HG03039 (cell line): ENCODE results near the gene FGF18.

ENCODE experiments used
- ATAC-seq: cut with Tn5 transposase; IDR thresholded peaks from one replicate; pipeline ENCODE4 v1.9.1; 2021; ENCODE audit warnings: mild to moderate bottlenecking, moderate library complexity; ENCODE audit not compliant: unreplicated experiment

The FGF18 gene

DNA sequence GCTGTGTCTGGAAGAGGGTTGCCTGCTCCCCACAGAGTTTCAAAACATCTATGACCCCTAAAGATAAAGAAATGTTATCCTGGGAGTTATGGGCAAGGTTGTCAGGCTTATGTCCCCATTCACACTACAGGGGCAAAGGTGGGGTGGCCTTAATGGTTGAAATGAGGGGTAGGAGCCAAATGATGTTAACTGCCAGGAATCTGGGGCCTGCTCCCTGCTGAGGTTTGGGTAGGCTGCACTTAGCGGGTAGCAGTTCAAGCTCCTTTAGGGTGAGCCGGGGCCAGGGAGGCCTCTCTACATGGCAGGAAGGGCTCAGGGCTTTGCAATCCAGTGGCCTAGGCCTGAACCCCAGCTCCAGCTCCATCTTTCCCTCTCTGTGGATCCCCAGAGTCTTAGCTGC lies 3.0 kb downstream of the FGF18 start:
- no peak for ATAC-seq

DNA sequence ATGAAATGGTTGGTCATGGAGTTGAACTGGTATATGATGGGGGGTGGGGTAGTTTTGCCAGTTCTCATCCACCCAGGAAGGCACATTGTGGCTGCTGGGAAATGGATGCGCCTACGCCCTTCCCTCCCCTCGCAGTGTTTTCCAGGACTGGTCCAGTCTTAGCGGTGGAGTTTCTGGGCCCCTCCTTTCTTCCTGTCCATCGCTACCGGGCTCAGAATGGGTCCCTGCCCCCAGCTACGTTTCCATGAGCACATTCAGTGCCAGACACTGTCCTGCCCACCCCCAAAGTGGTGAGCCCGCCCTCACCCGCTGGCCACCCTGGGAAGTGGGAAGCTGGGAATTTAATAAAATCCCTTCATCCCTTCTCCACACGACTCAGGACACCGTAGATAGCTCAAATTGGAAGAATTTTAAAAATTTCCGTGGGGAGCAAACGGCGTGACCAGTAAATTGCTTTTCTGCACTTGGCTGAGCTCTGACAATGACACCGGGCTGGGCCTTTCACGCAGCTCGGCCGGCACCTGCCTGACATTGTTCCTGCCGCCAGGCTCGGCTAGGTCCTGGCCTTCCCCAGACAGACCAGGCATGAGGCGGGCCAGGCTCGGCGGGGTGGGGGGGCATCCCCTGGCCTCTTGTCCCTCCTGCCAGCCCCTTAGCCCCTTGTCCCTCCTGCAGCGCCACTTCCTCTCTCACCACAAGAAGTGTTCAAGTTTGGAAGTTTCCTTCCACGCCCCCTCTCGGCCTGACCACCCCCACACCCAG lies 3.6 kb downstream of the FGF18 start:
- no peak for ATAC-seq

DNA sequence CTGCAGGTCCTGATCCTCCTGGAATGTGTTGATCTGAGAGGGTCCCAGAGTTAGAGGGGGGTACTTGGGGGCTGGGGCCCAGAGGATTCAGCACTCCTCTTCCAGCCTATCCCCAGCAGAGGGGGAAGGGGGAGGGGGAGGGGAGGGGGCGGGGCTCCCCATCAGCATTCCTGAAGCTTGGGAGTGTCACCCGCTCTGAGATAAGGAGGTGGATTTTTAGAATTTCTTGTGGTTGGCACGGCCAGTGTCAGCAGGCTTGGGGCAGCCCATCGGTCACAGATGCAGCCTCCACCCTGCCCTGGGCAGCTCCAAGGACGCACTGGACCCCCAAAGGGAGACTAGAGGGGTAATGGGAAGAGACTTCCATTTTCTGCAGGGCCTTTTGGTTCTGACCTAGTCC lies 5.3 kb downstream of the FGF18 start:
- no peak for ATAC-seq

DNA sequence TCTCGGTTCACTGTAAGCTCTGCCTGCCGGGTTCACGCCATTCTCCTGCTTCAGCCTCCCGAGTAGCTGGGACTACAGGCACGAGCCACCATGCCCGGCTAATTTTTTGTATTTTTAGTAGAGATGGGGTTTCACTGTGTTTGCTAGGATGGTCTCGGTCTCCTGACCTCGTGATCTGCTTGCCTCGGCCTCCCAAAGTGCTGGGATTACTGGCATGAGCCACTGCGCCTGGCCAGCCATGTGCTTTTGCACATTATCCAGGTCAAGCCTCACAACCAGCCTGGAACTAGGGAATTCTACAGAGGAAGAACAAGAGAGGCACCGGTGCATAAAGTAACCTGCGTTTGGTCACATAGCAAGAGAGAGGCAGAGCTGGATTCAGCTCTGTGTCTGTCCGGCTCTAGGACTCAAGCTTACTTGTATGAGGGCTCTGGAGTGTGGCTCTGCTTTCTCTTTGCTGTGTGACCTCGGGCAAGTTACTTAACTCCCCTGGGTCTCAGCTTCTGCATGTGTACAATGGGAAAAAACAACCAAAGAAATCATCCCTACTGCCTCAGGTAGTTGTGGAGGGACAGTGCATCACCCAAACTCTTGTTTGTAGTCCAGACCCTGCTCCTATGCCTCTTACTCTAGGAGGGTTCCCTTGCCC lies 6.3 kb downstream of the FGF18 start:
- no peak for ATAC-seq

DNA sequence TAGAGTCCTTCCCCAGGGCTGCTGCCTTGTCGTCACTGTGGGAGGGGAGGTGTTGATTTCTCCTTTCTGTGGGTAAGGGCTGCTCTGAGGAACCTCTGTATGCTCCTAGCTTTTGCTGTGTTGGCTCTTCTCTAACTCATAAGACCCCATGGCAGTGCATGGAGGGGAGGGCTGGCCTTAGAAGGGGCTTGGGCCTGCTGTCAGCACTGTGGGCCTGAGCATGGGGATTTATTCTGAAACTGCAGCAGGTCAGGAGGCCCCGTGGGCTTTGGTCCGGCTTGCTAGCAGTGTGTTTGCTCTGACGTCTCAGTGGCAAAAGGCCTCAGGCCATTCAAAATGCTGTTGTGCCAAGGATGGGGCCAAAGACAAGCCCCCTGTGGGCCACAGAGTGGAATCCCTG lies 6.8 kb downstream of the FGF18 start:
- no peak for ATAC-seq

DNA sequence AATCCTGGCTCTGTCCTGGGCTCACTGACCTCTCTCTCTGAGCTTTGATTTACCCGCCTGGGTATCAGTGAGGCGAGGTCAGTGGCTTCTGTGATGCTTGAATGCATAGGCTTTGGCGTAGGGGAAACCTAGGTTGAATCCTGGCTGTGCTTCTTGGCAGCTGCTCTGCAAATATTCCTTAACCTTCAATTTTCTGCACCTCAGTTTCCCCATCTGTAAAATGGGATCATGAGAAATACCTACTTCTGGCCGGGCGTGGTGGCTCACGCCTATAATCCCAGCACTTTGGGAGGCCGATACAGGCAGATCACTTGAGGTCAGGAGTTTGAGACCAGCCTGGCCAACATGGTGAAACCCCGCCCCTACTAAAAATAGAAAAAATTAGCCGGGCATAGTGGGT lies 7.2 kb downstream of the FGF18 start:
- ATAC-seq: no peak

DNA sequence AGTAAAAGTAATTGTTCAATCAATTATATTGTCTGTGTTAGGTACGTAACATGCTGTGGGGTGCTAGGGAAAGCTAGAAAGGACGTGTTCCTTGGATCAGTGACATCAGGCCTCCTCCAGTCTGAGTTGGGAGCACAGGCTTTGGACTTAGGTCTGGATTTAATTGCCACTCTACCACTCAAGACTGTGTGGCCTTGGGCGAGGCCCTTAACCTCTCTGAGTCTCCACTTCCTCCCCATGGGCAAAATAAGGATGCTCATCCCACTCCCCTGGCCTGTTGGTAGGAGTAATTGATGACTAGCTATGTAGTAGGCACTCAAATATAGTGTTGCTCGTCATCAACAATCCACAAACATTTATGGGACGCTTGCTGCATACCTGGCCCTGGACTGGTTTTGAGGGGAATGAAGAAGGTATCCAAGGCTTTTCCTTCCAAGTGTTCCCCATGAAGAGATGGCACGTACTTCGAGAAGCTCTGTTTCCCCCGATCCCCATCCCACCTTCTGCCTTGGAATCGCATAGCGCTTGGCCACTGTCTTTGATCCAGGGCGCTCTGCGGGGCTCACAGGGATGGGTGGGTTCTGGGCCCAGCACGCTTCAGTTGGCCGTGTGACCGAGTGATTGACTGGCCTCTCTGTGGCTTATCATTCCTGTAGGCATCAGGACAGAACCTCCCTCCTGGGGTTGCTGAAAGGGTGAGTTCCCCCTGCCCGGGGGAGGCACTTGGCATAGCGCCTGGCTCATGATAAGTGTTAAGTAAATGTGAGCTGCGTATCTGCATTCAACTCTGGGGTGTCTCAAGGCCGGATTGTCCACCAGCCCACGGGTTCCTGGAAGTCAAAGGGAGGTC lies 8.1 kb downstream of the FGF18 start:
- ATAC-seq: no peak

DNA sequence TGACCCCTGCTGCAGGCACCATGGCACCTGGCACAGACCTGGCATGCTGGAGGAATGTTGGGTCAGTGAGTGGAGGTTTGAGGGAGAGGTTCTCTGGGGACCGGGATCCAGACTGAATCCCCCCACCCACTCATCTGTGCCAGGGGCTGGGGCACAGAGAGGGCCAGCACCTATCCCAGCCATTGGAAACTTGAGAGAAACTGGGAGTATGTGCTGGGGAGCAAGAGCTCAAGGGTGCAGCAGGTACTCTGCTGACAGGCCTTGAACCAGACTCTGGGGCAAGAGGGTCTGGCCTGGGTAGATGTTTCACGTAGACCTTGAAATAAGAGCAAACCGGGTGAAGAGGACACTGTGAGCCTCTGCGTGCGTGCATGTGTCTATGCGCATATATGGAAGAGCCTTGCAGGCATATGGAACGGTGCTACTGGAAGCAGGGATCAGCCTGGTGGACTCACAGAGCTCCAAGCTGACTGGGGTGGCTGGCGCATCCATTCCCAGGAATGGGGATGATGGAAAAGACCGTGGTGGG lies 8.8 kb downstream of the FGF18 start:
- no peak for ATAC-seq

DNA sequence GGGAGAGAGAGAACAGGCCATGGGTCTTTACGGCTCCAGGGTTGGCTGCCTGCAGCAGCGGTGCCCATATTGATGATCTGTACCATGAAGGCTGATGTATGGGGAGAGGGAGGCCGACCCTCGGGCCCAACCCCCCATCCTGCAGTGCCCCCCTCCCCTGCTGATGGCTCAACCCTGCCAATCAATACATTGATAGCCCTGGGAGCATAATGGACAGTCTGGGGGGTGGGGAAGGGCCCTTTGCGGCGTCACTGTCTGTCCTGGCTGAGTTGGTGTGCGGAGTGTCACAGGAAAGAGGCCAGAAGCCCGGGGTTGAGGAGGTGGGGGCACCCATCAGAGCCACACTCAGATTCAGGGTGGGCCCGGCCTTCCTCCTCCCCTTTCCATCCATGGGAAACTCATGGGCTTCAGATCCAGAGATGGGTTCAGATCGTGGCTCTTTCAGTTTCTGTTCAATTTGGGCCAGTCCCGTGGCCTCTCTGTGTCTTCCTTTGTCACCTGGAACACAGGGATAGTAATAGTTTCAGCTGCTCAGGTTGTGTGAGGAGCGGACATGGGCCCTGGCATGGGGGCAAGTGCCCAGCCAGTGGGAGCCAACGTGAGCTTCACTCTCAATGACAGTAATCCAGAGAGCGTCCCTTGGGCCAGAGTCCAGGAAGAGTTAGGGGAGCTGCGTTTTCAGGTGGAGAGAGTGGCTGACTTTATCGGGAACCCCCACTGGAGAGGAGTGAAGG lies 9.5 kb downstream of the FGF18 start:
- no peak for ATAC-seq

DNA sequence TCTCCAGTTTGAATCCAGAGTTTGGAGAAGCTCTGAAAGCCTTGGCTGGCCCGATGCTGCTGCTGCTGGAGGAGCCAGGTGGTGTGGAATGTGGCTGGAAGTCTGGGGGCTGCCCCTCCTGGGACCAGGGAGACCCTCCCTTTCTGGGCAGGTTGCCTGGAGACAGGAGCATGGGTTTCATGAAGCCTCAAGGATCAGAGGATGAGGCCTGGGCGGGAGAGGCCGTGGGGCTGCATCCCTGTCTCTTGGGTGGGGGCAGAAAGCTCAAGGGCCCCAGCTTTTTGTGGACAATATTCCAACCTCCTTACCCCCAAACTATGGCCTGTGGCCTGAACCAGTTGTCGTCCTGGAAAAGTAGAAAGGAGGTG lies 10.1 kb downstream of the FGF18 start:
- no peak for ATAC-seq

DNA sequence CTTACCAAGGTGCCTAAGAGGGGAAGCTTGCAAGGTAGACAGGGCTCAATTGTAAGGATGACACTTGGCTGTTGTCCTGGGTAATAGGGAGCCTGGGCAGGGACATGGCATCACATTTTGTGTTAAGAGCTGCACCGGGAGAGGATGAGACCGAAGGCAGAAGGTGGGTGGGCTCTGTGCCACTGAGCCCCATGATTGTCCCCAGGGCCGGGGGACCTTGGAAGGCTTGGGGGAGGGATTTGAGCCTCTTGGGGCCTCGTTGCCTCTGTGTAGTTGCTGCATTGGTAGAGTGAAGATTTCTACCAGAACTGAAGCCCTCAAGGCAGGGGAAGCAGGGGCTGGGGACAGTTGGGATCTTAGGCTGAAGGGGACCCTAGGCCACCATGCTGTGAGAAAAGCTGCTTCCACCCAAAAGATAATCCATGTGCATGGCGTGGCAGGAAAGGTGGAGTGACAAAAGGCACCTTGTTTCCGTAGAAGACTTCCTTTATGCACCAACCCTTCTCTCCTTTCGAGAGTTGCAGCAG lies 11.9 kb downstream of the FGF18 start:
- no peak for ATAC-seq

DNA sequence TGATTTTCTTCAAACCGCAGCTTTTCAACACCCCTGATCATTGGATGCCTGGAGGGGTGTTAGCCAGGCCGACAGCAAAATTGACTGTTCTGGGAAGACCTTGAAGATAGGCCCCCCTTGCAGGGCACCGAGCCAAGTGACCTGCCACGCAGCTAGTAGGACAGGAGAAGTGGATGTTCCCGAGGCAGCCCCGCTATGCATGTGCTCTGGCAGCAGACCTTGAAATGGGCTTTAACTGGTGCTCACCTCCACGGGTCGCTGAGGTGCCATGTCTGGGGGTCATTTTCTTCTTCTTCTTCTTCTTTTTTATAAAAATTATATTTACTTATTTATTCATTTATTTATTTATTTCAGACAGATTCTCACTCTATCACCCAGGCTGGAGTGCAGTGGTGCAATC lies 12.6 kb downstream of the FGF18 start:
- no peak for ATAC-seq

DNA sequence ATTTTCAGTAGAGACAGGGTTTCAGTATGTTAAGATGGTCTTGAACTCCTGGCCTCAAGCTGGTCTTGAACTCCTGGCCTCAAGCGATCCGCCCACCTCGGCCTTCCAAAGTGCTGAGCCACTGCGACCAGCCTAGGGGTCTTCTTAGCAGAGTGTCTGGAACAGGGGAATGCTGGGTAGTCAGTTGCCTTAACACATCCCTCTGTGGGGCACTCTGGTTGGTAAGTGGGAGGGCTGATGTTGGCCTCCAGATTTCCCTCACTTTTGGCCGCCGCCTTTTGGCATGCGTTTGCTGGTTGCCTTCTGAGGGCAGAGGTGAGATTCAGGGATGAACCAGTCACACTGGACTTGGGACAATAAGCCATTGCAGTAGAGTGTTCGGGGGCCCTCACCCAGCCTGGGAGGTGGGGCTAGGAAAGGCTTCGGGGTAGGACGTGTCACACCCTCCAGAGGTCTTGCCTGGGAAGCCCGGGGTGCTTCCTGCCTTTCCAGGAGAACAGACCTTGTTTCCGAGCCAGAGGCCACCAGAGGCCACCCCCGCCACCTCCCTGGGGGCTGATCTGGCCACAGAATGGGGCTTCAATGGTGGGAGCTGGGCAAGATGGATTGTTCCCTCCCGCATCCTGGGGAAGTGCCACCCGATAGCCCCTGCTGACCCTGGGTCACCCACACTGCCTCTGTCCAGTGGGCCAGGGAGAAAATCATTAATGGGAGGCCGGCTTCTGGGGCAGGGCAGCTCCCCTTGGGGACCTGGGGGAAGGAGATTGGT lies 13.3 kb downstream of the FGF18 start:
- ATAC-seq: no peak

DNA sequence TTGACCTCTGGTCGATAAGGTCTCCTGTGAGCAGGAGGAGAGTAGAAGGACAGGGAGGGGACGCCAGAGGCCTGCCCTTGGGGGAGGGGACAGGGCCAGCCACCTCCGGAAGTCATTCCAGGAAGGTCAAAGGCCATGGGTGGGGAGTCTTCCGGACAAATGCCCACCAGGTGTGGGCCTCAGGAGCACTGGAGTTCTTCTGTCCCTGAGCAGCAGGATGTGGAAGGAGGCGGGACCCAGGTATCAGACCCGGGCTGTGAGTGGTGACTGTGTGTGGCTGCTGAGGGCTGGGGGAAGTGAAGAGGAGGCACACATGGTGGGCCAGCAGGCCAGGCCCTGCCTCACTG lies 13.9 kb downstream of the FGF18 start:
- ATAC-seq: no peak

DNA sequence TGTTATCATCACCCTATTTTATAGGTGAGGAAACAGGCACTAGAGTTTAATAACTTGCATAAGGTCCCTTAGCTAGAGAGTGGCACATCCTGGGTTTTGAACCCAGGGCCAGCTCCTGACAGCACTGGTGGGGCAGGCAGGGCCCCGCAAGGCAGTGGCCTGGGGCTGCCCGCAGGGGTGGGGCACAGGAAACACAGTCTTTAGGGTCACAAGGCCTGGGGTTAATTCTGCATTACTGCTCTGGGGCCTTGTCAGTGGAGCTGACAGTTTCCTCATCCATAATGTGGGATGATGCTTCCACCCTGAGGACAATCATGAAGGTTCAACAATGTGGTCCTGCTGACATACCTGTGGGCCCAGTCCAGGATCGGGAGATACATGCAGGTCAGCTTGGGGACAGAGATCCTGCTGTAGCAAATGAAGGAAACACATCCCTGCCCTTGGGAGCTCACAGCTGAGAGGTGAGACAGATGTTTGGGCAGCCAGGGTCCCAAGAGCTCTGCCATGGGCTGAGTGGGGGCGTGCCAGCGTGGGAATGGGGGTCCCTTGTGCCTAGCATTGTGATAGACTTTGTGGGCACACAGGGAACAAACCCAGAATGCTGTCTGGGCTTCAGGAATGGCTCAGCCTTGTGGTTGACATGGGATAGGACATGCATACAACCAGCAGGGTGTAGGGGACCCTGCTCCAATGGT lies 14.7 kb downstream of the FGF18 start:
- no peak for ATAC-seq

DNA sequence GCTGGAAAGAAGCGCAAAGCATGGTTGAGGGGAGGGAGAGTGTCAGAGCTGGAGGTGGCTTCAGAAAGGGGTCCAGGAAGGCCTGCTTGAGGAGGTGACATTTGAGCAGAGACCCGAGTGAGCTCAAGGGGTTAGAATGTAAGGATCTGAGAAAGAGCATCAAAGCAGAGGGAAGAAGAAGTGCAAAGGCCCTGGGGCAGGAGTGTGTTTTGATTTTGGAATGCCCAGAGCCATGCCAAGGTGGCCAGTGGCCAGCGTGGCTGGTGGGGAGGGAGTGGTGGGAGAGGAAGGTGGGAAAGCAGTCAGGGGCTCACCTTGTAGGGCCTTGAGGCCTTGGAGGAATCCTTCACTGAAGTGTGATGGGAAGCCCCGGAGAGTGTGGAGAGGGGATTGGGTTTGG lies 15.4 kb downstream of the FGF18 start:
- ATAC-seq: no peak

DNA sequence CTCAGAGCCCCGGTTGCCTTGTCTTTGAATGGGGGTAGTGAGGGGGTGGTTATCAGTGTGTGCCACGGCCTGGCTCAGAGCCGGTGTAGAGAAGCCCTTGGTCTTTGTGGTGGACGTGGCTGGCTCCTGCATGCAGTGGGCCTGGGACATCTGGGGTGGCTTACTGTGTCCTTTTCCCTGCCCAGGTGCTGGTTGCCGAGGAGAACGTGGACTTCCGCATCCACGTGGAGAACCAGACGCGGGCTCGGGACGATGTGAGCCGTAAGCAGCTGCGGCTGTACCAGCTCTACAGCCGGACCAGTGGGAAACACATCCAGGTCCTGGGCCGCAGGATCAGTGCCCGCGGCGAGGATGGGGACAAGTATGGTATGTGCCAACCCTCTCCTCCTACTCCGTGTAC lies 16.5 kb downstream of the FGF18 start:
- ATAC-seq: no peak

DNA sequence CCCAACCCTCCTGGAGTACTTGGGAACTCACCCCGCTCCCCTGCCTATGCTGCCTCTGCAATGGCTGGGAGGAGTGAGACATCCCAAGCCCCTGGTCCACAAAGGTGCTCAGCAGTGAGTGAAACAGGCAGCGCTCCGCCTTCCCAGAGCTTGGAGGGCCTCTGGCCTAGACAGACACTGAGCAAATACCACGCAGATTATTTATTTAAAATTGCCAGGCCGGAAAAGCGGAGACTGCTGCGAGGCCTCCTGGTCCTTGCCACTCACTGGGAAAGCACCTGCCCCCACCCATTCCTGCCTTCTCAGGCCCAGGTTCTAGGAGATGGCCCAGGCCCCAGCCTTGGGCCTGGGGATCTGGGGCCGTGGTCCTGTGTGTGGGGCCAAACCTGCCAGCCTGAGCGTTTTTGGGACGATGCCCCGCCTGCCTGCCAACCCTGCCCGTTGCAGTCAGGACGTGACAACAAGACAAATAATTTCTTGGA lies 17.4 kb downstream of the FGF18 start:
- ATAC-seq: no peak

DNA sequence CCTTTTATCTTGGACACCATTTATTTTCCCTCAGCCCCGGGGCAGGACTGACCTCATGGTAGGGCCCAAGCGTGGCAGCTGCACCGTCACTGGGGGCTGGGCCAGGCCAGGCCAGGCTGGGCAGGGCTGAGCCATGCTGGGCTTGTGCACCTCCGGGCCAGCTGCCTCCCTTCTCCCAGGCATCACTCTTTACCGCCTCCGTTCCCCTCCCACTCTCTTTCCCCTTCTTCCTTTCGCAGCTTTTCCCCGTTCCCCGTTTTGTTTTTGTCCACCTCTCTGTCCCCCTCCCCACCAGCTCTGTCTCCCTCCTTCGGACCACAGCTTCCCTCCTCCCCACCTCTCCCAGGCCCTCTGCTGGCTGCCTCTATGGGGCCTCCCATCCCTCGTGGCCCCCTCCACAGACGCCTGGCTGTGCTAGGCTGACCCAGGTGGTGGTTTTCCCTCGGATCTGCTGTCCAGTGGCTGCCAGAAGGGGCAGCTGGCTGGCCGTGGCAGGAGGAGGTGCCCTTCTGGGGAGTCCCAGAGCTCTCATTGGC lies 17.9 kb downstream of the FGF18 start:
- no peak for ATAC-seq
